DMS 273 treated with DMSO at 0.1 percent for 48 hours (cell line): Measurements from ENCODE around the gene CMIP.
"Not testable (repeated sequence)": the region's sequence is repeated elsewhere in the genome, so short reads cannot be mapped to it uniquely, and the experiment has no call there.

Experiments used
- DNase-seq: peaks from one replicate; lab custom pipeline; 2025; lab: John Stamatoyannopoulos, UW

The CMIP gene

DNA sequence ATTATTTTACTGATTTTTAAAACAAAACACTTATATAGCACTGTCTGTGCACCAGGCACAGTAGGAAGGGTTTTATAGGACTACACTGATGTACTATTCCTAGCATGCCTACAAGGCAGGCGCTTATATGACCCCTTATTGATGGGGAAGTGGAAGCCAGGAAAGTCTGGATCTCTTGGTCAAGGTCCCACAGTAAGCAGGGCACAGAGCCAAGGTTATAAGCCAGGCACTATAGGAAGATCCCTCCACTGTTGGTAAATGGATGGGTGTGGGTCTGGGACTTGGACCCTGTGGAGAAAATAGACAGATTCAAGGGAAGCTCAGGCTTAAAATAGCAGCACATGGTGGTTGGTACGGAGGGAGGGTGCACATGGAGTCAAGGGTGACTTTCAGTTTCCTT is 275.4 kb downstream of the CMIP start:
- DNase-seq, result no peak

DNA sequence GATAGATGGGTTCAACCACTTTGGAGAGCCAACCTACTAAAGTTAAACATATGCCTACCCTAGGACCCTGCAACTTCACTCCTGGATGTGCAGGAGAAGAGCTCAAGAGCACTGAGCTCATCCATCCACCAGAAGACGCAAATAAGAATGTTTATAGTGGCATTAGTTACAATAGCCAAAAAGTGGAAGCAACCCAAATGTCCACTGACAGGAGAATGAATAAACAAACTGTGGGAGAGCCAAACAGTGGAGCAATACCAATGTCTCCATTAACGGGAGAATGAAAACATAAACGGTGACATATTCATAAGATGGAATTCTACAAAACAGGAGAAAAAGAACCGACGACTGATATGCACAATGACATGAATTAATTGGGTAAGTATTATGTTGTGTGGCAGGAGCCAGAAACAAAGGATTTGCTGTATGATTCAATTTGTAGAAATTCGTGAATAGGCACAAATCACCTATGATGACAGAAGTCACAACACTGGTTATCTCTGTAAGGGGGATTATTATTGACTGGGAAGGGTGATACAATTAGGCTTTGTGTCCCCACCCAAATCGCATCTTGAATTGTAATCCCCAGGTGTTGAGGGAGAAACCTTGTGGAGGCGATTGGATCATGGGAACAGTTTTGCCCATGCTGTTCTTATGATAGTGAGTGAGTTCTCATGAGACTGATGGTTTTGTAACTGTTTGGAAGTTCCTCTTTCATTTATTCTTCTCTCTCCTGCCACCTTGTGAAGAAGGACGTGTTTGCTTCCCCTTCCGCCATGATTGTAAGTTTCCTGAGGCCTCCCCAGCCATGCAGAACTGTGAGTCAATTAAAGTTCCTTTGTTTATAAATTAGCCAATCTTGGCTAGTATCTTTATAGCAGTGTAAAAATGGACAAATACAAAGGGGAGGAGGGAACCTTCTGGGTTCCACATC is 276.6 kb downstream of the CMIP start:
- no peak for DNase-seq

DNA sequence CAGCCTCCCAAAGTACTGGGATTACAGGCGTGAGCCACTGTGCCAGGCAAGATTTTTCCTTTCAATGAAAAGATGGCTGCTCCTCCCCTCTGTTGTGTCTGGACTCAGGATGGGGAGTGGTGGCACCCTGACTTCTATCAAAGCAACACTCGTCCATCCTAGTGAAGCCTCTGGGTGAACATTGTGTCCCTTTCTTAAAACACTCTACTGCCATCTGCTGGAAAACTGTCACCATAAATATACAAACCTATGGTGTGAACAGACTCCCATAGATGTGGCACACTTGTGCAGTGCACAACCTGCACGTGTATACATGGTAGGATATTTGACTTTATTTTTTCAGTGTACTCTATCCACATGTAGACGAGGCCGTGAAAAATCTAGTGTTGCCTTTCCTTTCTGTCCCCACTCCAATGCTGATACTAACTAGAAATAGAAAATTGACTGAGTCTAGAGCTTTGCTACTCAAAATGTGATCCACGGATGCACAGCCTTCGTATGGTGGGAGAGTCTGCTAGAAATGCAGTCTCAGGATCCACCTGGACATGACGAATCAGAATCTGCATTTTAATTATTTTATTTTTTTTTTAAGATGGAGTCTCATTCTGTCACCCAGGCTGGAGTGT is 278.6 kb downstream of the CMIP start:
- DNase-seq, result peak; percentile 56

DNA sequence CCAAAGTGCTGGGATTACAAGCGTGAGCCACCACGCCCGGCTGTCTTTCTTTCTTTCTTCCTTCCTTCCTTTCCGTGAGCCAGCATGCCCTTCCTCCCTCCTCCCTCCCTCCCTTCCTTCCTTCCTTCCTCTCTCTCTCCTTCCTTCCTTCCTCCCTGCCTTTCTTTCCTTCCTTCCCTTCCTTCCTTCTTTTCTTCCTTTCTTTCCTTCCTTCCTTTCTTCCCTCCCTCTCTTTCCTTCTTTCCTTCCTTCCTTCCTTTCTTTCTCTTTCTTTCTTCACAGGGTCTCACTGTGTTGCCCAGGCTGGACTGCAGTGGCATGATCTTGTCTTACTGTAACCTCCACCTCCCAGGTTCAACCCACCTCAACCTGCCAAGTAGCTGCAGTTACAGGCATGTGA is 283.8 kb downstream of the CMIP start:
- no peak for DNase-seq

DNA sequence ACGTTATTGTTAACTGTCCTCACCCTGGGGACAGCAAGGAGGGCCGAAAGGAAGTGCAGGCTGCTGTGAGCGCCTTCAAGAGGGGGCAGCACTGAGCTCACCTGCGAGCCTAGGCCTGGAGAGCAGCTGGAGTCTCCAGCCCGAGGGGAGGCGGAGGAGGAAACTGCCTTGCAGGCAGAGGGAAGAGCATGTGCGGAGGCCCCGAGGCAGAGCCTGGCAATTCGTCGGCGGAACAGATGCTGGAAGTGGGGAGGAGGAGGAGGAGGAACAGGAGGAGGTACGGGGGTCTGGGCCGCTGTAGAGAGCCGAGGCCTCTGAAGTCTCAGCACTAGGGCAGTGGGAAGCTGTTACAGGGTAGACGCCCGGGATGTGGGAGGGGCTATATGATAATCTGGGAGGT is 284.8 kb downstream of the CMIP start:
- no peak for DNase-seq

DNA sequence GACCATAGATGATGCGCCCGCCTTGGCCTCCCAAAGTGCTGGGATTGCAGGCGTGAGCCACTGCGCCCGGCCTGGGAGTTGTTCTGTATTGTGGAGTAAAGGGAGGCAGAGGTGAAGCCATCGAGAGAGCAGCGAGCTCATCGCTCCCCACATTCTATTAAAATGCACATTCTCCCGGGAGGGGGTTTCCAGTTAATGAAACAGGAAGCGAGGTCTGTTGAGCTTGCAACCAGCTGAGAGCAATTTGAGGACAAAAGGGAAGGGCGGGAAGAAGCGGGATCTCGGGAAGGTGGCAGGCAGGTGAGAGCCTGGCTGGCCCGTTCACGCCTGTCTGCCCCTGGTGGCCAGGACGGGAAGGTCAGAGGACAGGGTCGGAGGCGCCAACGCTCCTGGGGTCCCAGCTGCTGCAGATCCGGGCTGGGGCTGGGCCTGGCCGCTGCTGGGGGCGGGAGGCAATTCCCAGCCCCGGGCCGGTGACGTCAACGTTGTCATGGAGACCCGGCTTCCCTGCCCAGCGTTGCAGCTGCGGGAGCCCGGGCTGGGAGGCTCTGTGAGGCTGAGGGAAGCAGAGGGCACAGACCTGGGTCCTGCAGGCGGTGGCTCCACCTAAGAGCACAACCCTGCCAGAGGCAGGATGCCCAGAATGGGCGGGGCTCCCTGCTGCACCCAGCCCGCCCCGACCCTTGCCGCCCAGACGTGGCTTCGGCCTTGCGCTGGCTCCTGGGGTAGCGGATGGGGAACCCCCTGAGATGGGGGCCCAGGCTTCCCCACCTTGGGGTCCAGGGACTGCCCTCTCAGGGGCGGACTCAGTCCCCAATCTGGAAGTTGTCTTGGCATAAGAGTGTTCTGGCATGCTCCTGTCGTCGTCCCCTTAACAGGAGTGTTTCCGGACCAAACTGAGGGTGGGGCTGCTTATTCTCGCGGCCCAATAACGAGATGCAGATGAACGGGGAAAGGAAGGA is 285.8 kb downstream of the CMIP start:
- peak; percentile 79 for DNase-seq

DNA sequence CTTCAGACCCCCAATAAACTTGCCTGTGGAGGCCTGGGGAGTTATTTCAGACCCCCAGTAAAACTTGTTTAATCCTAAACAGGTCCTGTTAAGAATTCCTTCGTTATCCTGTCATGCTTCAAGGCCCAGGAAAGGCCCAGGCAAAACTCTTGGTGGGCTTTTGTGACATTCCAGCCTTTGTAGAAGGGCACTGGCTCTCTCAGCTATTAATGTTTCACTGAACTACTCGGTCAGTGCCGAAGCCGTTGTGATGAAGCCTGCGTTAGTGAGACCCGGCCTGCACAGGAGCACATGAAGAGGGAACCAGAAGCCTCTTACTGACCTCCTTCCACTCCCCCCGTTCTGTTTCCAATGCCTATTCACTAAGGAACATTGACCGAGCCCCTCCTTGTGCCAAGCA is 287.0 kb downstream of the CMIP start:
- DNase-seq, result no peak

DNA sequence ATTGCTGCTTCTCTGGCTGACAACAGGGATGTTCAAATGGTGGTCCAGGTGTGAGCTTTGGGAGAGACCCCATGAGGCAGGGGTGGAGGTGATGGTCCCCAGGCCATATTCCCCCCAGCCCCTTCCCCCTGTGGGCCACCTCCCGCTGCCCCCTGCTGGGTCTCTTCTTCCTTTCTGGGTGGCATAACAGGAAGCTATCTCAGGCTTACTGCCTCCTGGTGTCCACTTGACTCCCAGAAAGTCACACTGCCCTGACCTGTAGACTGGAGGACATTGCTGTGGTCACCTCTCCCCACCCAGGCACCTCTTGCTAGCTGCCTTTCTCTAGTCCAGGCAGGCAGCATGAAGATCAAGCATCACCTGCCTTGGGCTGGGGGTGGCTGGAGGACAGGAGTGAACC is 288.1 kb downstream of the CMIP start:
- no peak for DNase-seq

DNA sequence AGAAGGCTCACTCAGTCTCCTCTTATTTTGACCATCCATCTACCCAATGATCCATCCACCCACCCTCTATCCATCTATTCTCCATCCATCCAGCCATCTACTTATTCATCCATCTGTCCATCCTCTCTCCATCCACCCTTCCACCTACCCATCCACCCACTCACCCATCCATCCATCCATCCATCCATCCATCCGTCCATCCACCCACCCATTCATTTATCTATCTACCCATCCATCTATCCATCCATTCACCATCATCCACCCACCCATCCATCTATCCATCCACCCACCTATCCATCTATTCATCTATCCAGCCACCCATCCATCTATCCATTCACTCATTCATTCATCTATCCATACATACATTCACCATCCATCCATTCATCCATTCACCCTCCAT is 288.7 kb downstream of the CMIP start:
- DNase-seq, result no peak

DNA sequence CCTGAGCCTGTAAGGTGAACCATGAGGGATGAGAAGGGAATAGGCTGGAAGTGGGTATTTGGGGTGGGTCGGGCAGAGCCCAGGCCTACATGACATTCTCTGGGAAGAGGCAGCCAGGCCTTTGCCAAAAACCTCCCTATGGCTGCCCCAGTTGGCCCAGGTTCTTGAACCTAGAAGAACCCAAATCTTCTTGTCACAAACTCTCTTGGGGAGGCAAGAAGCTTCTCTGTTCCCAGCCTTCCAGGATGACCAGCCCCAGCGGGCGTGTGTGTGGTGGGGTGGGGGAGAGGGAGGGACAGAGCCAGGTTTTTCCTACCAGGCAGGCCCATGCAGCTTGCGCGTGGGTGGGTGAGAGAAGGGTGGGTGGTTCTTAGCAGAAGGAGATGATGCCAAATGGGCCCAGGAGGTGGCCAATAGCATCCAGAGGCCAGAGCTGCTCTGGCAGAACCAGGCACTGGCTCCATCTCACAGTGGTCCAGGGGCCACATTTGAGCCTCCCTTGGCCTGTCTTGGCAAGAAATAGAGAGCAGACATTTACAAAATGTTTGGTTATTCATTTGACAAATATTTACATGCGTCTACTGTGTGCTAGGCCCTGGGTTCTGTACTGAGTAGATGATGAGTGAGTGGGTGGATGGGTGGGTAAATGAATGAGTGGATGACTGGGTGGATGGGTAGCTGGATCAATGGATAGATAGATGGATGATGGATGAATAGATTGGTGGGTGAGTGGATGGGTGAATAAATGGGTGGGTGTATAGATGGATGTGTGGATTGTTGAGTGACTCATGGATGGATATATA is 290.2 kb downstream of the CMIP start:
- DNase-seq, result no peak

DNA sequence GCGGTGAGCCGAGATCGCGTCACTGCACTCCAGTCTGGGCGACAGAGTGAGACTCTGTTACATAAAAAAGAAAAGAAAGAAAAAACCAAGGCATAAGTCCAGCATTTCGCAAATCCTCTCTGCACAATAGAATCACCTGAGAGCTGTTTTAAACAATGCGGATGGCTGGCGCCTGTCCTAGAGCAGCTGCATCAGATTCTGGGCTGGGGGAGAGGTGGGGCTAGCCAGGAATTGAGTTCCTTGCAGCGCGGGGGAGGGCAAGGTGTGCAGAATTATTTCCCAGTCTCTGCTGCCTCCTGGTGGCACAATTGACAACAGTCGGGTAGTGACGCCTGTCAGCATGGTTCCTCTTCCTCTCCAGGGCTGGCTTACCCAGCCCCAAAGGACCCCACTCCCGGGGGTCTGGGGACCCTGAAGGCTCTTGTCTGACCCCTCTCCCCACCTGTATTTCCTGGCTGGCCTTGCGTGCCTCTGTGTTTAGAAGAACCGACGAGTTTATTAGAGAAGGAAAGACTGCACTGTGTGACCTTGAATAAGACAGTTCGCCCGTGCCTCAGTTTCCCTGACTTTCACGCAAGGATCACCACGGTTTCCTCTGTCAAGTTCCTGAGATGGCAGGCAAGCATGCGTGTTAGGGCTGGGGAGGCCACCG is 293.4 kb downstream of the CMIP start:
- DNase-seq, result peak; percentile 44

DNA sequence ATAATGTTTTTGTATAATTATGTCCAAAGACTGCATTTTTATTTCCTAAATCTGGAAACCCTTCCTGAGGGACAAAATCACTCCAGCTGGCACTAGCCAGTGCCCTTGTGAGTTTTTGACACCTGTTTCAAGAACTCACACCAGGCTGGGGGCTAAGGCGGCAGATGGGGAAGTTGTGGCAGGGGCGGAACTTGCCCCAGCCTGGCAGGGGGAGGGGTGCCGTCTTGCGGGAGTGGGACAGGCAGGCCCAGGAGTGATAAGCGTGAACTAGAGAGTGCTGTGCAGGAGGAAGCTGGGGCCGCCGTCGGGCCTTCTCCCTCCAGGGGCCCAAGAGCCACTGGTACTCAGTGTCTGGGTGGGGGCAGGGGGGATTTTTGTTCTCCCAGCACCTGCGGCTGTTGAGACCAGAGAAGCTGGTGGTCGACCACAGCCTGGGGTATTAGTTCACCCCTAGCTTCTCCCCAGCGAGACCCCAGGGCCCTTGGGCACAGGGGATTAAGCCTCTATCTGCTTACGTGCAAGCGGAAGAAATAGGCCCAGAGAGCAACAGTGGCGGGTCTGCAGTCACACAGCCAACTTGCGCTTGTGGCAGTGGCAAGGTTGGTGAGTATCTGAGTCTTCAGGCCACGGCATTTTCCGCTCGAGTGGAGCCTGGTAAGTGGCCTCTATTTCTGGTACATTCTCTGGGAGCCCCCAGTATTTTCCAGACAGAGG is 294.3 kb downstream of the CMIP start:
- no peak for DNase-seq

DNA sequence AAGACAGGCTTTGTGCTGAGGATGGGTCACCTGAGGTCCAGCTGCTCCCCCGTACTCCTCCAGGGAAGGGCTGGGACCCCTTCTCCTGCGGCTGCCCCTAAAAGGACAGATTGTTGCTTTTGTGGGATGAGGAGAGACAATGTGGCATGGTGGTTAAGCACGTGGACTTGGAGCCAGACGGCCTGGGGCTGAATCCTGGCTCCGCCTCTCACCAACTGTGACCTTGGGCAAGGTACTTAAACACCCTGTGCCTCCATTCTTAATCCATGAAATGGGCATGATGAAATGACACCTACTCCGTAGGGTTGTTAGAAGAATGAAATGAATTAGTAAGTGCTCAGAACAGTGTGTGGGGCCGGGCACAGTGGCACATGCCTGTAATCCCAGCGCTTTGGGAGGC is 294.9 kb downstream of the CMIP start:
- DNase-seq, result no peak

DNA sequence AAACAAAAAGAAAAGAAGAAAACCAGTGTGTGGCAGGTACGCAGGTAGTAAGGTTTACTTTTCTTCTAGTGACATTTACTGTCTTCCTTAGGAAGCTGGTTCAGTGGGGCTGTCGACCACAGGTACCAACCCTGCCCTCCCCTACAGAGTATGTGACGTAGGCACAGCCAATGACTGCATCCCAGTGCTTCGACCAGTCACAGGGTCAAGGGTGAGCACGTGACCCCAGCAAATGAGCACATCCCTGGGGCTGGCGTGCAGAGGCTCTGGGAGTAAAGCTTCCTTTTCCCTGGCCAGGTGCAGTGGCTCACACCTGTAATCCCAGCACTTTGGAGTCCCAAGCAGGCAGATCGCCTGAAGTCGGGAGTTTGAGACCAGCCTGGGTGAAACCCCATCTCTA is 295.6 kb downstream of the CMIP start:
- no peak for DNase-seq

DNA sequence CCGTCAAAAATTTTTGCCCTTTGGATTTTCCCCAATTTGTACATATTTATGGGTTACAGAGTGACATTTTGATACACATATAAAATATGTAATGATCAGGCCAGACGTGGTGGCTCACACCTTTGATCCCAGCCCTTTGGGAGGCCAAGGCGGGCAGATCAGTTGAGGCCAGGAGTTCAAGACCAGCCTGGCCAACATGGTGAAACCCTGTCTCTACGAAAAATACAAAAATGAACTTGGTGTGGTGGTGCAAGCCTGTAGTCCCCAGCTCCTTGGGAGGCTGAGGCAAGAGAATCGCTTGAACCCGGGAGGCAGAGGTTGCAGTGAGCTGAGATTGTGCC is 296.8 kb downstream of the CMIP start:
- not testable (repeated sequence) for DNase-seq

DNA sequence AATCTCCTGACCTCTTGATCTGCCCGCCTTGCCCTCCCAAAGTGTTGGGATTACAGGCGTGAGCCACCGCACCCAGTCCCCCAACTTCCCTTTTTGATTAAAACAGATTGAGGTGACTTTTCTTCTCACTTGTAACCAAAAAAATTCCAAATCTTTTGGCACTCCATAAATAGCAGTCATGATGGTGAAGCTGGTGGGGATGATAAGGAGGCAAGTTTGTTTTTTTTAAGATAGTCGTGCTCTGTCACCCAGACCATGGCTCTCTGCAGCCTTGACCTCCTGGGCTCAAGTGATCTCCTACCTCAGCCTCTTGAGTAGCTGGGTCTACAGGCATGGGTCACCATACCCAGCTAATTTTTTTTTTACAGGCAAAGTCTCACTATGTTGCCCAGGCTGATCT is 299.8 kb downstream of the CMIP start:
- no peak for DNase-seq

DNA sequence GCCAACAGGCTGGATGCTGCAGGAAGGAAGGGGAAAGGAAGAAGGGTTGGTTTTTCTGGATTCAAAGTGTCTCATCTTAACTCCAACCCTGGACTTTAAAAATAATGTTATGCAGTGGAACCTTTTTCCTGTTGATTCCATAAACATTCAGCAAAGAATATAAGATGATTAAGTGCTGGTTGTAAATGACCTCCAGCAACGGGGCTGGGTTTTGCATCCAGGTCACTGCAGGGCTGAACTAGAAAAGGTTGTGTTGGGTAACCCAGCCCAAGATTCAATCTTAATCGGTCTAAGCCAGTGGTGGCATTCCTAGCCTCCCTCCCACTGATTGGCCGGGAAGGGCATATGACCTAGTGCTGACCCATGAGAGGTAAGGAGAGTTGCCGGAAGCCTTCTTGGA is 300.3 kb downstream of the CMIP start:
- no peak for DNase-seq

DNA sequence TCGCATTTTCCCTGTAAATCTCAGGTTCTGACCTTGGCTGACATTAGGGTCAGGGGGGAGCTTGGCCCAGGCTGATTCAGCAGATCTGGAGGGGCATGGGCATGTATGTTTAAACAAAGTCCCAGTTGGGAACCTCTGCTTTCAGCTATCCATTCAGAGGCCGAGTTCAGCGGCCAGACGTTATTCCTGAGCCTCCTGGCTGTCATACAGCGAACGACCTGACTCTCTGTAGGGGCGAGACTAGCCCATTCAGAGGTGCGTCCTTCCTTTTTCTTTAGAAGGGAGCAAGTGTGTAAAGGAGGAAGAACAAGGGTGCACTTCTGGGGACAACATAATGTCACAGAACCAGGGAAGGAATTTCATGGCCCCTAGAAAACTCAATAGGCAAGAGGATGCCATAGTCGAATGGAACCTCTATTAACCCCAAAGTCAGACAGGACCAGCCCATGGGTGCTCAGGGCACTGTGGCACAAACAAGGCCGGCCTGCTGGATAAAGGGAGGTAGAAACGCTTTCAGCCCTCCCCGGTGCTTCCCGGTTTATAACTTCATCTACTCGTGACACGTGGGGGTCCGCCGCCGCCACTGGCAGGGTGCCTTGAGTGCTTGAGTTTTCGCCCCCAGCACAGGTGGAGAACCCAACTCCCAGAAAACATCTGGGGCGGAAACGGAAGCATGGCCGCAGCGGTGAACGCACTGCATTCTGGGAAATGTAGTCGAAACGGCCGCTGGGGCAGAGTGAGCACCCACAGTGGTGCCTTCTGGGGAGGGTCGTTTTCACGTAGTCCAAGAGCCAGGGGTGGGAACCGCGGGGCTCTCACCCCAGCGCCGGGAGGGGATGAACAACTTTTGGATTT is 301.3 kb downstream of the CMIP start:
- no peak for DNase-seq

DNA sequence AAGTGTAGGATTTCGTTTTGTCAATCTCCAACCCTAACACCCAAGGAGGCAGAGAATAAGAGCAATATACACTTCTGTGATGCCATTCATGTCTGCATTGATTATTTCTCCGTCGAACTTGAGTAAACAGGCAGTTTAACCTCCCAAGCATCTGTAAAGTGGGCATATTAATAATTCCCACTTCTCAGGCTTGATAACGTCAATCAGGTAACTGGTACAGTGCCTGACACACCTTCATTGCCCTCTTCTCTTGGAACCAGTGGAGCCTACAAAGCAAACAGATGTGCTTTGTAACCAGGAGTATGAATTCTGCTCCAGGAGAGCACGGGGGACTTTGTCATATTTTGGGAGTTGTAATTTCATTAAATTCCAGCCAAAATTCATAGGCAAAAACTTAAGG is 302.0 kb downstream of the CMIP start:
- no peak for DNase-seq
